Naive thymus-derived CD4-positive, alpha-beta T cell (primary cell): Measurements from ENCODE around the gene BRD3. TPM values are rescaled to one million over a fixed set of nuclear protein-coding genes. Genes with fewer than 3 reads are reported as not detected.
A peak's percentile ranks its signal among the peaks of the same experiment; 100 is the strongest.
"Not testable (repeated sequence)": the region's sequence is repeated elsewhere in the genome, so short reads cannot be mapped to it uniquely, and the experiment has no call there.

Experiments
- ATAC-seq: fragments of 150-1000 bp; cut with Tn5 transposase; 2 replicates; pipeline ENCODE4 v1.10.0; 2021; ENCODE audit warnings: mild to moderate bottlenecking, moderate library complexity
- CTCF ChIA-PET: fragments of 350-600 bp; sonication (Branson Sonifier 250); formaldehyde crosslinking; loops from one replicate; lab custom pipeline; 2021; ENCODE audit warnings: antibody characterized with exemption; lab: Charles Lee
- POLR2A ChIA-PET: fragments of 350-600 bp; sonication (Branson Sonifier 250); formaldehyde crosslinking; loops from one replicate; lab custom pipeline; 2021; ENCODE audit warnings: antibody characterized with exemption, inconsistent platforms; lab: Charles Lee
- DNase-seq, 9 donors: peaks; one replicate each; pipeline versions ENCODE4 v3.0.0 to v3.0.0-alpha.2; 2020 to 2022; ENCODE audit warnings: mixed read lengths in 1 of 9
- H3K27ac ChIP-seq: one replicate; pipeline ENCODE4 v1.7.0; 2013; ENCODE audit warnings: mild to moderate bottlenecking, low read depth, low read length, moderate library complexity
- H3K27me3 ChIP-seq, 2 donors: one replicate each; pipeline ENCODE4 v1.7.0; 2013; ENCODE audit warnings: low read length in 2 of 2, mild to moderate bottlenecking in 2 of 2, moderate library complexity in 2 of 2; ENCODE audit not compliant: control insufficient read depth in 2 of 2, insufficient read depth in 2 of 2
- H3K36me3 ChIP-seq, 3 experiments: 1 replicate in 2 of 3; 2 replicates in 1 of 3; pipeline ENCODE4 v1.7.0; 2013; ENCODE audit warnings: low read length in 3 of 3, mild to moderate bottlenecking in 3 of 3, moderate library complexity in 1 of 3; ENCODE audit not compliant: insufficient read depth in 3 of 3, control insufficient read depth in 2 of 3
- H3K4me1 ChIP-seq, 2 donors: one replicate each; pipeline ENCODE4 v1.7.0; 2013; ENCODE audit warnings: low read length in 2 of 2, mild to moderate bottlenecking in 2 of 2, moderate library complexity in 1 of 2; ENCODE audit not compliant: control insufficient read depth in 2 of 2, insufficient read depth in 2 of 2
- H3K4me3 ChIP-seq: 2 replicates; pipeline ENCODE4 v1.7.0; 2013; ENCODE audit warnings: mild to moderate bottlenecking, low read length
- H3K9me3 ChIP-seq, 3 experiments: 1 replicate in 2 of 3; 2 replicates in 1 of 3; pipeline ENCODE4 v1.7.0; 2013; ENCODE audit warnings: low read length in 3 of 3; ENCODE audit not compliant: control insufficient read depth in 2 of 3
- H3K27ac Mint-ChIP-seq, 9 donors: one replicate each; pipeline ENCODE4 v1.8.0; 2020 to 2022; ENCODE audit warnings: mixed read lengths in 9 of 9, mild to moderate bottlenecking in 8 of 9, moderate library complexity in 5 of 9, inconsistent platforms in 2 of 9
- H3K27me3 Mint-ChIP-seq, 5 donors: one replicate each; pipeline ENCODE4 v1.8.0; 2021 to 2022; ENCODE audit warnings: mixed read lengths in 5 of 5, mild to moderate bottlenecking in 1 of 5
- H3K36me3 Mint-ChIP-seq, 5 donors: one replicate each; pipeline ENCODE4 v1.8.0; 2020 to 2022; ENCODE audit warnings: mixed read lengths in 5 of 5, mild to moderate bottlenecking in 3 of 5, inconsistent platforms in 1 of 5
- H3K4me1 Mint-ChIP-seq, 7 donors: one replicate each; pipeline ENCODE4 v1.8.0; 2020 to 2022; ENCODE audit warnings: mixed read lengths in 7 of 7, mild to moderate bottlenecking in 3 of 7, inconsistent platforms in 1 of 7
- H3K4me3 Mint-ChIP-seq, 10 donors: one replicate each; pipeline ENCODE4 v1.8.0; 2020 to 2022; ENCODE audit warnings: mild to moderate bottlenecking in 10 of 10, mixed read lengths in 10 of 10, moderate library complexity in 6 of 10, inconsistent platforms in 2 of 10
- H3K9me3 Mint-ChIP-seq, 11 donors: one replicate each; pipeline ENCODE4 v1.8.0; 2020 to 2022; ENCODE audit warnings: mixed read lengths in 11 of 11, mild to moderate bottlenecking in 4 of 11, inconsistent platforms in 1 of 11, moderate library complexity in 1 of 11
- intact Hi-C, 2 donors: fragments of 100-400 bp; cut with micrococcal nuclease; formaldehyde crosslinking; loops; one replicate each; pipeline ENCODE4 v1.15.1; 2023
- polyA plus RNA-seq, 2 donors: library from polyadenylated mRNA; unstranded; fragments of 300-500 nt; fragmentation: Illumina TruSeq; gene quantifications; one replicate each; pipeline ENCODE4 v1.2.3, GENCODE V29; 2021
- total RNA-seq, 6 experiments: library from RNA in 5 of 6; stranded (reverse) in 5 of 6; gene quantifications; 1 replicate in 5 of 6; 2 replicates in 1 of 6; pipeline ENCODE4 v1.2.3 and lab custom pipeline; 2021 to 2026

Gene BRD3
- total and polyA plus RNA-seq, 7 experiments from 2014 or later = 12.4 to 49.7 (median 36.4) TPM

DNA sequence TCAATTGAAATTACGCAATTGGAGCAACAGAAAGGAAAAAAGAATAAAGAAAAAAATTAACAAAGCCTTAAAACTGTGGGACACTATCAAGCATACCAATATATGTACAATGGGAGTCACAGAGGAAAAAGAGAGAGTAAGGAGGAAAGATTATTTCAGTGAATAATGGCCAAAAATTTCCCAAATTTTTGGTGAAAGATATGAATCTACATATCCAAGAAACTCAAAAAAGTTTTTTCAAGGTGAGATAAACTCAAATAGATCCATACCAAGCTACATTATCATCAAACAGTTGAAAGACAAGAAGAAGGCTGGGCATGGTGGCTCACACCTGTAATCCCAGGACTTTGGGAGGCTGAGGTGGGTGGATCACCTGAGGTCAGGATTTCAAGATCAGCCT, 8.8 kb upstream of the BRD3 start:
- H3K36me3 Mint-ChIP-seq = peaks cover 0 to 18% (median 12%) of the 10 kb centered on the region in 5 donors
- H3K36me3 ChIP-seq = no peaks in the 10 kb centered on the region
- H3K27ac ChIP-seq = no peak overlapping the region
- no peaks in the 10 kb centered on the region for H3K4me1 ChIP-seq
- peaks cover 0 to 4% (median 0%) of the 10 kb centered on the region in 3 experiments for H3K9me3 ChIP-seq
- CTCF ChIA-PET = no interaction called here
- H3K9me3 Mint-ChIP-seq = peaks cover 8 to 54% (median 19%) of the 10 kb centered on the region in 11 donors
- H3K4me3 Mint-ChIP-seq = no peak overlapping the region
- ATAC-seq = no peak
- H3K27me3 ChIP-seq = no peaks in the 10 kb centered on the region
- intact Hi-C loops = no loop called here
- POLR2A ChIA-PET = no interaction called here
- H3K27me3 Mint-ChIP-seq = peaks cover 12 to 31% (median 17%) of the 10 kb centered on the region in 5 donors
- H3K4me3 ChIP-seq = no peak overlapping the region
- no peaks in the 10 kb centered on the region for H3K4me1 Mint-ChIP-seq
- H3K27ac Mint-ChIP-seq = no peak overlapping the region
- no peak for DNase-seq

DNA sequence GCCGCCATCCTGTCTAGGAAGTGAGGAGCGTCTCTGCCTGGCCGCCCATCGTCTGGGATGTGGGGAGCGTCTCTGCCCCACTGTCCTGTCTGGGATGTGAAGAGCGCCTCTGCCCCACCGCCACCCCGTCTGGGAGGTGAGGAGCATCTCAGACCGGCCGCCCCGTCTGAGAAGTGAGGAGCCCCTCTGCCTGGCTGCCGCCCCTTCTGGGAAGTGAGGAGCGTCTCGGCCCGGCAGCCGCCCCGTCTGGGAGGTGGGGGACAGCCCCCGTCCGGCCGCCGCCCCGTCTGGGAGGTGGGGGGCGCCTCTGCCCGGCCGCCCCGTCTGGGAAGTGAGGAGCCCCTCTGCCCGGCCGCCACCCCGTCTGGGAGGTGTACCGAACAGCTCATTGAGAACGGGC, 7.9 kb upstream of the BRD3 start:
- ATAC-seq, H3K4me1 Mint-ChIP-seq, H3K4me3 Mint-ChIP-seq, H3K27me3 ChIP-seq, intact Hi-C loops, H3K4me1 ChIP-seq, CTCF ChIA-PET, POLR2A ChIA-PET, DNase-seq, H3K4me3 ChIP-seq, H3K9me3 ChIP-seq, H3K27ac Mint-ChIP-seq, H3K27ac ChIP-seq, H3K36me3 ChIP-seq: not testable (repeated sequence)
- Mint-ChIP-seq H3K36me3 (peaks cover 0 to 18% (median 12%) of the 10 kb centered on the region in 5 donors), H3K27me3 (peaks cover 12 to 26% (median 21%) of the 10 kb centered on the region in 5 donors), H3K9me3 (peaks cover 8 to 51% (median 19%) of the 10 kb centered on the region in 11 donors)

DNA sequence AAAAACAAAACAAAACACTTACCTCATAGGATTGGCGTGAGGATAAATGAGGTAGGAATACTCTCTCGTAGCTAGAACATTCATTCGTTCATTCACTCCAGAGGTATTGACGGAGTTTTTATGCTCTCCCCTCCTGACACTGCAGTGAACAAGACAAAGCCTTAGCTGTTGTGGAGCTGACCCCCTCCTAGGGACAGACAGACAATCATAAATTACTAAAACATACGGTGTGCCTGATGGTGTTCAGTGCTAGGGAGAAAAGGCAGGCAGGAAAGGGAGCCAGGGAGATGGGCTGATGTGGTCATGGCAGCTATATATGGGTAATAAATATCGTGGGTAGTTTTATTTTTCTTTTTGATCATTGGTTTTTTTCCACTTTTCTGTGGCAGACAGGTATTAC, 5.7 kb upstream of the BRD3 start:
- Mint-ChIP-seq H3K4me1 (peaks cover 0 to 10% (median 0%) of the 10 kb centered on the region in 7 donors), H3K4me3 (no peak overlapping the region), H3K27me3 (peaks cover 11 to 36% (median 28%) of the 10 kb centered on the region in 5 donors), H3K27ac (no peak overlapping the region), H3K36me3 (peaks cover 0 to 12% (median 5%) of the 10 kb centered on the region in 5 donors), H3K9me3 (peaks cover 3 to 33% (median 14%) of the 10 kb centered on the region in 11 donors)
- Histone ChIP-seq H3K9me3 (peaks cover 0 to 4% (median 0%) of the 10 kb centered on the region in 3 experiments), H3K27me3 (peaks cover 0 to 4% of the 10 kb centered on the region in 2 donors), H3K4me3 (no peak overlapping the region), H3K27ac (no peak overlapping the region), H3K36me3 (no peaks in the 10 kb centered on the region), H3K4me1 (peaks cover 6 to 8% of the 10 kb centered on the region in 2 donors)
- ChIA-PET CTCF (no interaction called here), POLR2A (no interaction called here)
- ATAC-seq (no peak), DNase-seq (no peak)
- intact Hi-C loops = no loop called here

DNA sequence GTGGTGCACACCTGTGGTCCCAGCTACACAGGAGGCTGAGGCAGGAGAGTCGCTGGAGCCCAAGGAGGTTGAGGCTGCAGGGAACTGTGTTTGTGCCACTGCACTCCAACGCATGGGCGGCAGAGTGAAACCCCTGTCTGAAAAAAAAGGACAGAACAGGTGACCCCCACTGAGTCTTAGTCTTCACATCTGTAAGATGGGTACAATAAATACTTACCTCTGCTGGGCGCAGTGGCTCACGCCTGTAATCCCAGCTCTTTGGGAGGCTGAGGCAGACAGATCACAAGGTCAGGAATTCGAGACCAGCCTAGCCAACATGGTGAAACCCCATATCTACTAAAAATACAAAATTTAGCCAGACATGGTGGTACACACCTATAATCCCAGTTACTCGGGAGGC, 4.9 kb upstream of the BRD3 start:
- H3K27me3 ChIP-seq, H3K27ac ChIP-seq, H3K4me3 ChIP-seq, ATAC-seq, CTCF ChIA-PET, H3K4me1 ChIP-seq, H3K27ac Mint-ChIP-seq, H3K36me3 ChIP-seq, intact Hi-C loops, DNase-seq, POLR2A ChIA-PET, H3K9me3 ChIP-seq, H3K4me3 Mint-ChIP-seq: not testable (repeated sequence)
- peaks cover 0 to 10% (median 0%) of the 10 kb centered on the region in 7 donors for H3K4me1 Mint-ChIP-seq
- peaks cover 11 to 36% (median 28%) of the 10 kb centered on the region in 5 donors for H3K27me3 Mint-ChIP-seq
- H3K36me3 Mint-ChIP-seq = peaks cover 0 to 12% (median 5%) of the 10 kb centered on the region in 5 donors
- peaks cover 3 to 31% (median 14%) of the 10 kb centered on the region in 11 donors for H3K9me3 Mint-ChIP-seq

DNA sequence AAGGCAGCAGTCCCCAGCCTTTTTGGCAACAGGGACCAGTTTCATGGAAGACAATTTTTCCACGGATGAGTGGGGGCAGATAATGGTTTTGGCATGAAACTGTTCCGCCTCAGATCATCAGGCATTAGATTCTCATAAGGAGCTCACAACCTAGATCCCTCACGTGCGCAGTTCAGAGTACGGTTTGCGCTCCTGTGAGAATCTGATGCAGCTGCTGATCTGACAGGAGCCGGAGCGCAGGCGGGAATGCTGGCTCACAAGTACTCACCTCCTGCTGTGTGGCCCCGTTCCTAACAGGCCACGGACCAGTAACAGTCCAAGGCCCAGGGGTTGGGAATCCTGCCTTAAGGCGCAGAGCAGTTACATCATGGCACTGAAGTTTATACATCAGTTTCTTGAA, 3.3 kb upstream of the BRD3 start:
- H3K36me3 ChIP-seq = no peaks in the 10 kb centered on the region
- H3K9me3 ChIP-seq = no peaks in the 10 kb centered on the region
- peaks cover 11 to 13% of the 10 kb centered on the region in 2 donors for H3K4me1 ChIP-seq
- Mint-ChIP-seq H3K36me3 (peaks cover 0 to 7% (median 5%) of the 10 kb centered on the region in 5 donors), H3K9me3 (peaks cover 0 to 16% (median 6%) of the 10 kb centered on the region in 11 donors), H3K4me1 (peaks cover 3 to 15% (median 5%) of the 10 kb centered on the region in 7 donors), H3K27ac (no peak overlapping the region), H3K27me3 (peaks cover 11 to 36% (median 28%) of the 10 kb centered on the region in 5 donors), H3K4me3 (no peak overlapping the region)
- ATAC-seq (no peak), DNase-seq (no peak)
- peaks cover 0 to 4% of the 10 kb centered on the region in 2 donors for H3K27me3 ChIP-seq
- intact Hi-C loops = no loop called here
- CTCF ChIA-PET = no interaction called here
- no peak overlapping the region for H3K4me3 ChIP-seq
- no peak overlapping the region for H3K27ac ChIP-seq
- POLR2A ChIA-PET = interaction anchor here (0.7 kb wide), 1 partner anchor 9 kb away, joined by 3 read pairs; no protein-coding TSS in a partner anchor

DNA sequence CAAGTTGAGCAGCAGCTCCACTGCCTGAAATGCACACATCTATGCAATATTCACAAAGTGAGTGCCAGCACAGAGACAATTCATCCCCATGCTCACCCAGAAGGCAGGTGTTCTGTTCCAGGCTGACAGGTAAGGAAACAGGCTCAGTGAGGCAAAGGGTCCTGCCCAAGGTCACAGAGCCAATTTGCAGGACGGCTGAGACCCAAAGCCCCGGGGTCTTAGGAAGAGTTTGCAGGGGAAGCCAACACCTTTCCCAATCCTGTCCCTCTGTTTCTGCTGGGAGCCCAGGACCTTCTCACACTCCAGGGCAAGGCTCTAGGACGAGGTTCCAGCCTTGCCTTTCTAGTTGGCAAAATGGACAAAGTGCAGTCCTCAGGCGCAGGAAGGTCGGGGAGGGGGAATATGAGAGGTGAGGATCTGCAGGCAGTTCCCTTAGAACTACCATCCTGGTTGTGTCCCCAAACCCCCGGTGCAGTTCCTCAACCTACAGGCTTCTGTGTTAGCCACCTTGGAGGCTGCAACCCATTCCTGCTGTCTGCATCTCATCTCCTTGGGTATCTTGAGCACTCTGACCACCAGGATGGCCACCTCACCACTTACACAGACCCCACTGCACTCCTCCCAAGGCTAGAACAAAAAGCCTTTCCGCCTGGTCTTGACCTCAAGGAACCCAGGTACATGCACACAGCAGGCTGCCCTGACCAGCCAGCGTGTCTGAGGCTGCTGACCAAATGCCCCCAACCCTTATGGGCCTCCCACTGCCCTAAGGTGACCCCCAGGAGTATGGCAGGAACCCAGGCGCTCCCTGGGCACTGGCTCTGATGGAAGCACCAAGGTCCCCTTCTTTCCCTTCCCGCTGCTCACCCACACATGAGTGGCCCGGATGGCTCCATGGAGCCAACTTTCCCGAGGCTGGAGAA, 1.9 kb upstream of the BRD3 start:
- Mint-ChIP-seq H3K9me3 (peaks cover 0 to 11% (median 4%) of the 10 kb centered on the region in 11 donors), H3K27me3 (peaks cover 10 to 36% (median 26%) of the 10 kb centered on the region in 5 donors), H3K4me1 (peaks cover 9 to 29% (median 19%) of the 10 kb centered on the region in 7 donors), H3K4me3 (peak overlapping the region; percentile 77 to 91 (median 87)), H3K27ac (peak overlapping the region in 6 of 9 donors; percentile 83 to 97 (median 92)), H3K36me3 (peaks cover 0 to 5% (median 5%) of the 10 kb centered on the region in 5 donors)
- H3K27ac ChIP-seq = no peak overlapping the region
- H3K4me1 ChIP-seq = peaks cover 21 to 23% of the 10 kb centered on the region in 2 donors
- peaks cover 0 to 4% of the 10 kb centered on the region in 2 donors for H3K27me3 ChIP-seq
- no peaks in the 10 kb centered on the region for H3K9me3 ChIP-seq
- ATAC-seq (no peak), DNase-seq (no peak)
- ChIA-PET POLR2A (interaction anchor here (1.0 to 1.8 kb wide), 2 partner anchors 44 to 67 kb away, joined by 4 to 7 read pairs; partner anchors contain the start of gene WDR5), CTCF (no interaction called here)
- peak overlapping the region; percentile 97 for H3K4me3 ChIP-seq
- intact Hi-C loops = loop anchor here (2.0 to 10.0 kb wide), 10 partner anchors 257 to 1837 kb away; partner anchors contain the start of genes TSC1 (in 2 of the 2), CAMSAP1 (in 1 of the 2), MED22 (in 1 of the 2) and RALGDS (in 1 of the 2)
- no peaks in the 10 kb centered on the region for H3K36me3 ChIP-seq
